K562 (cell line): ENCODE measurements around the gene REEP6. TPM values are rescaled to one million over a fixed set of nuclear protein-coding genes. Genes with fewer than 3 reads are reported as not detected.

Experiments used
- ELF2 ChIP-seq: fragments of 250-450 bp; sonication (Bioruptor Pico); IDR thresholded peaks from 2 replicates; pipeline ENCODE4 v1.5.0; 2021; ENCODE audit warnings: mild to moderate bottlenecking
- FOXO4 ChIP-seq: fragments of 450-650 bp; formaldehyde crosslinking; IDR thresholded peaks from 2 replicates; pipeline ENCODE4 v1.4.0; 2020; ENCODE audit warnings: mild to moderate bottlenecking, moderate library complexity
- HNRNPUL1 ChIP-seq: fragments of 200-400 bp; formaldehyde crosslinking; IDR thresholded peaks from 2 replicates; pipeline ENCODE4 v1.6.1; 2017; ENCODE audit warnings: low read length
- NCOR1 ChIP-seq: fragments of 450-650 bp; IDR thresholded peaks from 2 replicates; pipeline ENCODE4 v1.6.1; 2016; ENCODE audit warnings: mild to moderate bottlenecking, moderate library complexity
- NFATC3 ChIP-seq: fragments of 450-650 bp; IDR thresholded peaks from 2 replicates; pipeline ENCODE4 v1.6.1; 2017; ENCODE audit warnings: mild to moderate bottlenecking
- TFE3 ChIP-seq: fragments of 450-650 bp; formaldehyde crosslinking; IDR thresholded peaks from 2 replicates; pipeline ENCODE4 v1.4.0; 2020; ENCODE audit warnings: mild to moderate bottlenecking, mixed read lengths
- U2AF2 ChIP-seq: fragments of 200-400 bp; formaldehyde crosslinking; optimal IDR thresholded peaks from 2 replicates; pipeline ENCODE3; 2017; ENCODE audit warnings: low read depth, mild to moderate bottlenecking, low read length
- ZBTB34 ChIP-seq: fragments of 250-450 bp; sonication (Bioruptor Pico); IDR thresholded peaks from 2 replicates; pipeline ENCODE4 v1.8.0; 2021; ENCODE audit warnings: mild to moderate bottlenecking, moderate library complexity
- ZNF280B ChIP-seq: fragments of 250-450 bp; sonication (Bioruptor Pico); IDR thresholded peaks from 2 replicates; pipeline ENCODE4 v1.5.1; 2021; ENCODE audit warnings: mild to moderate bottlenecking
- polyA plus RNA-seq, 8 experiments: library from polyadenylated mRNA; depleted of rRNA in 4 of 8; stranded (reverse) in 5 of 8; unstranded in 3 of 8; fragments of >200 nt; fragmentation: Nextera tagmentation in 2 of 8; fragmentation: Illumina TruSeq in 1 of 8; extraction: Ambion mirVana in 2 of 8; extraction: Trizol in 1 of 8; gene quantifications; 2 replicates each; pipeline versions ENCODE4 v1.2.1 to v1.2.3, GENCODE V29; 2011 to 2014; ENCODE audit warnings: inconsistent platforms in 1 of 8, missing spikeins in 1 of 8
- total RNA-seq, 7 experiments: library from RNA; depleted of rRNA in 6 of 7; stranded (reverse); fragments of >200 nt in 6 of 7; fragmentation: Illumina TruSeq in 2 of 7; extraction: Trizol in 2 of 7; gene quantifications; 2 replicates each; pipeline versions ENCODE4 v1.2.1 to v1.2.3, GENCODE V29; 2011 to 2021; ENCODE audit warnings: low replicate concordance in 1 of 7
- TF ChIP-seq, protein P1 (sequence below): sonication (generic); formaldehyde crosslinking; IDR thresholded peaks from 2 replicates; pipeline ENCODE4 v1.8.0; 2023; ENCODE audit warnings: mild to moderate bottlenecking, missing genetic modification reagents

Gene REEP6
- total and polyA plus RNA-seq, 9 of the 15 experiments (the other 6 are each of a cell fraction or from before 2014, with no cell fraction given), result 1.2 to 64.2 (median 12.7) TPM

GRCh38 chr19:1503089-1503924, 12.3 kb downstream of the REEP6 start (continued):
- TF ChIP-seq, protein P1, sequence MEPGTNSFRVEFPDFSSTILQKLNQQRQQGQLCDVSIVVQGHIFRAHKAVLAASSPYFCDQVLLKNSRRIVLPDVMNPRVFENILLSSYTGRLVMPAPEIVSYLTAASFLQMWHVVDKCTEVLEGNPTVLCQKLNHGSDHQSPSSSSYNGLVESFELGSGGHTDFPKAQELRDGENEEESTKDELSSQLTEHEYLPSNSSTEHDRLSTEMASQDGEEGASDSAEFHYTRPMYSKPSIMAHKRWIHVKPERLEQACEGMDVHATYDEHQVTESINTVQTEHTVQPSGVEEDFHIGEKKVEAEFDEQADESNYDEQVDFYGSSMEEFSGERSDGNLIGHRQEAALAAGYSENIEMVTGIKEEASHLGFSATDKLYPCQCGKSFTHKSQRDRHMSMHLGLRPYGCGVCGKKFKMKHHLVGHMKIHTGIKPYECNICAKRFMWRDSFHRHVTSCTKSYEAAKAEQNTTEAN (CRISPR knock-in tag), result no peak
- TF ChIP-seq U2AF2 (no peak), HNRNPUL1 (no peak), ELF2 (CRISPR knock-in tag) (peak; percentile 89), NCOR1 (no peak), ZNF280B (CRISPR knock-in tag) (no peak), FOXO4 (no peak), NFATC3 (no peak), TFE3 (CRISPR knock-in tag) (peak; percentile 21; the same call in 1 of the 2 replicates), ZBTB34 (CRISPR knock-in tag) (no peak)
